H7 (cell line): ENCODE data around the gene NDUFB1. TPM values are rescaled to one million over a fixed set of nuclear protein-coding genes. Genes with fewer than 3 reads are reported as not detected.

ENCODE experiments used
- DNase-seq: peaks from one replicate; pipeline ENCODE4 v3.0.0; 2012
- H3K27me3 ChIP-seq: 2 replicates; pipeline ENCODE4 v1.6.0; 2011; ENCODE audit warnings: mild to moderate bottlenecking, low read length; ENCODE audit not compliant: control insufficient read depth, insufficient read depth
- H3K36me3 ChIP-seq: replicated peaks from 2 replicates; pipeline ENCODE4 v1.5.1; 2011; ENCODE audit warnings: low read length; ENCODE audit not compliant: control insufficient read depth, insufficient read depth
- H3K4me3 ChIP-seq: 2 replicates; pipeline ENCODE4 v1.5.1; 2011; ENCODE audit warnings: low read depth, mild to moderate bottlenecking, control low read depth, low read length, moderate library complexity; ENCODE audit not compliant: insufficient read depth
- total RNA-seq: library from RNA; depleted of rRNA; stranded (reverse); fragments of >200 nt; shearing (Covaris generic); gene quantifications from 2 replicates; pipeline ENCODE4 v1.2.3, GENCODE V29; 2014; rRNA removed

NDUFB1 gene
- 207 and 236 TPM in 2 replicates for total RNA-seq

DNA sequence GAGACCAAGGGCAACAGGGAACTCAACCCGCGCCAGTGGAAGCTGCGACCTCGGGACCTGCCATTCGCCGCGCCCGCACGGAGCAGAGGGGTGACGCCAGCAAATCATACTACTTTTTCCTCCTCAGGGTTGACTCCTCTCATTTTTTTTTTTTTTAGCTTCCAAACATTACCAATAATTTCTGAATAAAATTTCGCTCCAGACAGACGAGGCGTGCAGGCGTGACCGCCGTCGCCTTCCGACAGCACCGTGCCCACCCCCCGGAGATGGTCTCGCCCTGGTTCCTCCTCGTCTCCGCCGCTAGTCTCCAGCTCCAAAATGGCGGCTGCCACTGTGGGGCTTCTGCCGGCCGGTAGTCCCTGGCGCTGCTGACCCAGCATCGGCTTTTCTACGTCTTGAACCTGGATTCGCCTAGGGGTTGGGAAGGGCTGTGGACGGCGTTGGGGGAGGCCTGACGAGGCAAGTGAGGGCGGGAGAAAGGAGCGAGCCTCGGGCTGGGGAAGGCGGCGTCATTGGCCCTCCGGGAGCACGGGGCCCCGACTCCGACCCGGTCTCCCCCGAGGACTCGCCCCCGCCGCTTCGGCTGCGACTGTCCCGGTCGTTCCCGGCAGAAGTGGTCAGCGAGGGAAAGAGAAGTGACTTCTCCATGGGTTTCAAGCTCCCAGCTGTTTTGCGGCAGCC is at the start of gene NDUFB1, which contains the start of gene CPSF2:
NDUFB1 (minus strand) TSS at position 37 of the 681 bp plus-strand sequence. CDS start 4,069 bp downstream, outside the sequence.
CPSF2 (plus strand) TSS at position 300 of the 681 bp plus-strand sequence. CDS start 9,016 bp downstream, outside the sequence.
- Histone ChIP-seq H3K36me3 (peaks cover 4% of the 10 kb centered on the region), H3K27me3 (no peaks in the 10 kb centered on the region), H3K4me3 (peak within 1 kb of the TSS; percentile 78)
- DNase-seq: peak; percentile 95

DNA sequence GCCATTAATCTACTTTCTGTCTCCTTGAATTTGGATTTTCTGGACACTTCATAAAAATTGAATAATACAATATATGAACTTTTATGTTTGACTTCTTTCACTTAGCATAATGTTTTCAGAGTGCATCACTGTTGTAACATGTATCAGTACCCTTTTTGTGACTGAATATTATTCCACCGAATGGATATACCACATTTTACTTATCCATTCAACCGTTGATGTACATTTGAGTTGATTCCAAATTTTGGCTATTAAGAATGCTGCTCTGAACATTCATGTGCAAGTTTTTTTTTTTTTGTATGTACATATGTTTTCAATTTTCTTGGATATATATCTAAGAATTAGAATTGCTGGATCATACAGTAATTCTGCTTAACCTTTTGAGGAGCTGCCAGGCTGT is 43.5 kb upstream of the NDUFB1 start:
- Histone ChIP-seq H3K4me3 (no peak overlapping the region), H3K27me3 (no peaks in the 10 kb centered on the region), H3K36me3 (peaks cover 14% of the 10 kb centered on the region)
- no peak for DNase-seq

DNA sequence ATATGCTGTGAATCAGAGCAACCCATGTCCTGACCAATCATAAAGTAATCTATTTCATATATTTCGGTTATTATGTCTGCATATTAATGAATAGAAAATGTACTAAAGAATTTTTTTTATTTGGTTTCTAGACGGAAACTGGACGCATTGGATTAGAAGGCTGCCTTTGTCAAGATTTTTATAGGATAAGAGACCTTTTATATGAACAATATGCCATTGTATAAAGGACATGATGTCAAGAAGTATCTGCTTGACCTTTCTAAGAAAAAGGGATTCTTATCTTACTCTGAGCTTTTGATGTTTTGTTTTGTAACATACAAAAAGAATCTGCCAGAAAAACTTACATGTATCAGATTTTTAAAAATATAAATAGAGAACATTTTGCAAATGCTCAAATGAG is 40.0 kb upstream of the NDUFB1 start:
- Histone ChIP-seq H3K27me3 (no peaks in the 10 kb centered on the region), H3K36me3 (peaks cover 27% of the 10 kb centered on the region)

DNA sequence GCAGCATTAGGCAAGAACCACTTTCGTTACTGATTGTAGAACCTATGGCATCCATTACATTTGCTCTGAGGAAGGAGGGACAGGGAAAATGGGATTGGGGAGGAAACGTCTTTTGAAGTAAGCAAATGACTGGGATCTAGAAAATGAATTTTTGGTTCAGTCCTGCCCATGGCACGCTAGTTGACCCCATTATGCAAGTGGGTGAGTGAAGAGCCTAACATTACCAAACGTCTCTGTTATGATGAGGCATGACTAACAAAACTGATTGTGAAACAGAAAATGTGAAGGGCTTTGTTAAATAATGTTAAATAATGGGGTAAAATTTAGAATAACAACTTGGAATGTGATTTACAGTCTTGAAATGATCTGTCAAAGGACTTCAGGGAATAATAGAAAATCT is 39.1 kb upstream of the NDUFB1 start:
- DNase-seq: no peak
- peaks cover 28% of the 10 kb centered on the region for H3K36me3 ChIP-seq

More for the DNA sequence above, 40.0 kb upstream of the NDUFB1 start:
- no peak for DNase-seq
- H3K4me3 ChIP-seq: no peak overlapping the region

DNA sequence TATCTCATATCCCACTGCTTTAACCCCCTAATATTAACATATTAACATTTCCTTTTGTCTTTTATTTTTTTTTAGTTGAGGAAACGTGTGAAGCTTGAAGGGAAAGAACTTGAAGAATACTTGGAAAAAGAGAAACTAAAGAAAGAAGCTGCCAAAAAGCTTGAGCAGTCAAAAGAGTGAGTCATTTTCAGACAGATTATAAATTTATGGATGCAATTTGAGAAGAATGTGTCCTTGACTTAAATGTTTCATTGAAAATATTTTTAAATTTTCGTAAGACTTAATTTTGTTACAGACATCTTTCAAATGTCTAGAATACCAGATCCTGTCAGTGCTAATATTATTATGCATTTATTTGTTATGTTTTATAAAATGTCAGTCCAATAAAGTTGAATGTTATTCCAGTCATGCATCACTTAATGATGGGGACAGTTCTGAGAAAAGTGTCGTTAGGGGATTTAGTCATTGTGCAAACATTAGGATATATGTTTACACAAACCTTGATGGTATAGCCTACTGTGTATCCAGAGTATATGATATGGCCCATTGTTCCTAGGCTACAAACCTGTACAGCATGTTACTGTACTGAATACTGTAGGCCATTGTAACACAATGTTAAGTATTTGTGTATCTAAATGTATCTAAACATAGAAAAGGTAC is 32.9 kb upstream of the NDUFB1 start:
- DNase-seq: no peak

More for the DNA sequence above, 39.1 kb upstream of the NDUFB1 start:
- no peaks in the 10 kb centered on the region for H3K27me3 ChIP-seq
- no peak overlapping the region for H3K4me3 ChIP-seq

DNA sequence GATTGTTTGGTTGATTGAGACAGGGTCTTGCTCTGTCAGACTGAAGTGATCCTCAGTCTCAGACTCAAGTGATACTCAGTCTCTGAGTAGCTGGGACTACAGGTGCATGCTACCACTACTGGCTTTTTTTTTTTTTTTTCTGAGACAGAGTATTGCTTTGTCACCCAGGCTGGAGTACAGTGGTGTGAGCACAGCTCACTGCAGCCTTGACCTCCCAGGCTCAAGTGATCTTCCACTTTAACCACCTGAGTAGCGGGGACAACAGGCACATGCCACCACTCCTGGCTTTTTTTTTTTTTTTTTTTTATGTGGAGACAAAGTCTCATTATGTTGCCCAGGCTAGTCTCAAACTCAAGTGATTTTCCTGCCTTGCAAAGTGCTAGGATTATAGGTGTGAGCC is 32.1 kb upstream of the NDUFB1 start:
- Histone ChIP-seq H3K4me3 (no peak overlapping the region), H3K36me3 (peaks cover 16% of the 10 kb centered on the region), H3K27me3 (no peaks in the 10 kb centered on the region)
- no peak for DNase-seq

More for the DNA sequence above, 32.9 kb upstream of the NDUFB1 start:
- no peaks in the 10 kb centered on the region for H3K27me3 ChIP-seq
- peaks cover 17% of the 10 kb centered on the region for H3K36me3 ChIP-seq
- no peak overlapping the region for H3K4me3 ChIP-seq

DNA sequence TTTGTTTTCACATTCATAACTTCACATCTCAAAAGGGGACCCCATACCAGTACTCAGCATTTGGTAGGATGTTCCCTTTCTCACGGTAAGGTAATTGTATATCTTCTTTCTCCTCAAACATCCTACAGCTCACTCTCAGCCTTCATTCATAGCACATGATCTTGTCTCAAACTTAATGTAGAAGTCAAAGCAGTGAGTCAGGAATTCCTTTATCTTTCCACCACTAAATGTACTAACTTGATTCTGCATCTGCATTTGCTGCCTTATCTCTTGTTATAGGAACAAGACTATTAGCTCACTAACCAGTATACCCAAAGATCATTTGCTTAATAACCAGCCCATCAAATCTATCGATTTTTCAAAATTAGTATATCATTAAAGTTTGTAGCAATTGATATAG is 23.2 kb upstream of the NDUFB1 start:
- DNase-seq: no peak
- Histone ChIP-seq H3K4me3 (no peak overlapping the region), H3K36me3 (peaks cover 25% of the 10 kb centered on the region), H3K27me3 (no peaks in the 10 kb centered on the region)

DNA sequence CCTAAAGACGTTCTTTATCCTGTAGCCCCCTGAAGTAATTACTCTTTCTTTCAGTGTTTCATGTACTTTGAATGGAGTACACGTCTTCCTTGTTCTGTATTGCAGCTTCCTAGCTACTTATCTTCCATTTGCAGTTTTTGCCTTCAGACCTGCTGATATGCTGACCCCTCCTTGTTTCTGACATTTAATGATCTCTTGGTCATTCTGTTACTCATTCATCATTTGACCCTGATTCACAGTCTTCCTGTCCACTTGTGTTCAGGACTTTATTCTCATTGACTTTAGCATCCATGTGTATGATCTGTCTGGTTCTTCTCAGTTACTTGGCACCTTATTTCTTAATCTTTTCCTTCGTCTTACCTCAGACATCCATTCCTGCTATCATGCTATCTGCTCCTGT is 22.5 kb upstream of the NDUFB1 start:
- peaks cover 25% of the 10 kb centered on the region for H3K36me3 ChIP-seq
- no peaks in the 10 kb centered on the region for H3K27me3 ChIP-seq
- no peak for DNase-seq
- H3K4me3 ChIP-seq: no peak overlapping the region

DNA sequence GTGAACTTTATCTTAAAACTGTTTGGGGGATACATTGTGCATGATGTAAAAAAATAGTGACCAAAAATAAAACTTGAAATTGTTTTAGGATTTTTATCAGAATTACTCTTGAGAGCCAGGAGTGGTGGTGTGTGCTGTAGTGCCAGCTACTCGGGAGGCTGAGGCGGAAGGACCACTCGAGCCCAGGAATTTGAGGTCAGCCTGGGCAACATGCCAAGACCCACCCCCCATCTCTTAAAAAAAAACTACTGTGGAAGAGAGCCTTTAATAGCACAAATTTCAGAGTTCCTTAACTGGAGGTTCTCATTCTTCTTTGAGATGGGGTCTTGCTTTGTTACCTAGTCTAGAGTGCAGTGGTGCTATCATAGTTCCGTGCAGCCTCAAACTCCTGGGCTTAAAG is 21.8 kb upstream of the NDUFB1 start:
- Histone ChIP-seq H3K4me3 (no peak overlapping the region), H3K27me3 (no peaks in the 10 kb centered on the region), H3K36me3 (peaks cover 26% of the 10 kb centered on the region)
- DNase-seq: no peak

DNA sequence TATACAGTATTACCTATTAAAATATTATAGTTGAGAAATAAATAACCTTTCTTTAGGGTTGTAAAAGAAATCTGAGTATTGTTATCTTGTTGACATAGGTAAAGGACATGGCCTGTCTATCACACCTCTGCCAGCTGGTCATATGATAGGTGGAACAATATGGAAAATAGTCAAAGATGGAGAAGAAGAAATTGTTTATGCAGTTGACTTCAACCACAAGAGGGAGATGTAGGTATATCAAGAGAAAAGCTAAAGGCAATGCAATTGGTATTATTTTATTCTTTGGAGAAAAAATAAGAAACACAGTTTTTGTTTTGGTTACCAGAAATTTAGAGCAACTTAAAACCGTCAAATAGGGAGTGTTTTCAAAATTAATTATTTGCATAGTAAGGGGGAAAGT is 13.8 kb upstream of the NDUFB1 start:
- no peak overlapping the region for H3K4me3 ChIP-seq
- DNase-seq: no peak
- peaks cover 27% of the 10 kb centered on the region for H3K36me3 ChIP-seq
- no peaks in the 10 kb centered on the region for H3K27me3 ChIP-seq

DNA sequence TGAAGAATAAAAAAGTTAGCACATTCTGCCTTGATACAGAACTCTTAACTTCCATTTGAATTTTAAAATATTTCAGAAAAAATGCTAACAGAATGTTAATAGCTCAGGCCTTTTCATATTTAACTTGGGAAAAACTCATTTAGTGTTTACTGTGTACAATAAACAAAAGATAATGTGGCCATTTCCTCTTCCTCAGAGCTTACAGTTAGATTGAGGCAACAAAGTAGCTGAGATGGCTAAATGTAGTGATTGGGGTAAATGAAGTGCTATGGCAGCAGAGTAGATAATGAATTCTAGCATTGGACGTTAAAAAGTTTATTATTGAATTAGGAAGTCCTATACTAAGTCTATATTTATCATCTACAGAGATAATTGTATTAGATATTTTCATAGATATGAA is 12.9 kb upstream of the NDUFB1 start:
- DNase-seq: no peak
- Histone ChIP-seq H3K4me3 (no peak overlapping the region), H3K36me3 (peaks cover 26% of the 10 kb centered on the region), H3K27me3 (no peaks in the 10 kb centered on the region)

DNA sequence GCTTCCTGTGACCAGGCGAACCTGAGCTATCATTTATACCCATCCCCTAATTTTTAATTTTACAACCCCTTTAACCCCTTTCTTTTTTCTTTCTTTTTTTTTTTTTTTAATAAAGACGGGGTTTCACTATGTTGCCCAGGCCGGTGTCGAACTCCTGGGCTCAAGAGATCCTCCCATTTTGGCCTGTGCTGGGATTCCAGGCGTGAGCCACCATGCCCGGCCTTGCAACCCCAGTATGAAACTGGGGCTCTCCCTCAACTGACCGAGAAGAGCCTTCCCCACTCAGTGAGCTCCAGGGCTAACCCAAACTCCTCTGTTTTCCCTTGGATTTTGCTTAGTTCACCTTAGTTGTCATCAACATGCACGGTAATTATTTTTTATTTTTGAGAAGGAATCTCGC is 1.3 kb upstream of the NDUFB1 start:
- peaks cover 7% of the 10 kb centered on the region for H3K36me3 ChIP-seq
- peak overlapping the region; percentile 78 for H3K4me3 ChIP-seq
- no peaks in the 10 kb centered on the region for H3K27me3 ChIP-seq
- DNase-seq: no peak

DNA sequence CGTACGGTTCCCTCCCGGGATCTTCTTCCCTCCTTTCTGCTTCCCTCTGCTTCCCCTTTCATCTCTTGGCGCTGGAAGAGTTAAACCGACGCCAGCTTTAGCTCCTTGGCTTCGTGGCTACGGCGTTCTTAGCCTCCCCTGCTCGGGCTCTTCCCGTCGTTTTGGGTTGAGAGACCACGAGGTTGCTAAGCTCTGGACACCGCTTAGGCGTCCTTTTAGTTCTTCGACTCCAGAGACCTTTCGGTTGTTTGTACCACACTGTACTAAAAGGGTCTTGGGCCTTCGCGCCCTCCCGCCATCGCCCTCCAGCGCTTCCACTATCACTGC is 808 bp upstream of the NDUFB1 start:
- Histone ChIP-seq H3K36me3 (peaks cover 7% of the 10 kb centered on the region), H3K27me3 (no peaks in the 10 kb centered on the region), H3K4me3 (peak overlapping the region; percentile 78)
- no peak for DNase-seq

DNA sequence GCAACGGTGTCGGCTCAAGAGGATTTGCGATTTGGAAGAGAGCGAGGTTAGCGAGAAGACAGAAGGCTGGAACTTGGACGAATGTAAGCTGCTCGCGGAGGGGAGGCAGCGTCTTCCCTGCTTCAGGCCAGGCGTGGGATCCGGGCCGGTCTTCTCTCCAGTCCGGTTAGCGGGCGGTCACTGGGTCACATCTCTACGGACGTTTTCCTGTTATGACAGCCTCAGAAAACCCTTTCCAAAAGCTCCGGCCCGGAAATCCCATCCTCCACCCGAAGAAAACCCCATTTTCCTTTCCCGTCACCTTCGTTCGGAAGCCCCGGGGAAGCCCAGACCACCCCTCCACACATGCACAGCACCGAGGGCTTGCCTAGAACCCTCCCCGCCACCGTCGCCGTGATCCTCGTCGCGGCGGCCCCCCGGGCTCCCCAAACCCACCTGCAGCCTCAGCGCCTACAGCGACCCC is 268 bp downstream of the NDUFB1 start:
- no peaks in the 10 kb centered on the region for H3K27me3 ChIP-seq
- peak overlapping the region; percentile 78 for H3K4me3 ChIP-seq
- no peak for DNase-seq

DNA sequence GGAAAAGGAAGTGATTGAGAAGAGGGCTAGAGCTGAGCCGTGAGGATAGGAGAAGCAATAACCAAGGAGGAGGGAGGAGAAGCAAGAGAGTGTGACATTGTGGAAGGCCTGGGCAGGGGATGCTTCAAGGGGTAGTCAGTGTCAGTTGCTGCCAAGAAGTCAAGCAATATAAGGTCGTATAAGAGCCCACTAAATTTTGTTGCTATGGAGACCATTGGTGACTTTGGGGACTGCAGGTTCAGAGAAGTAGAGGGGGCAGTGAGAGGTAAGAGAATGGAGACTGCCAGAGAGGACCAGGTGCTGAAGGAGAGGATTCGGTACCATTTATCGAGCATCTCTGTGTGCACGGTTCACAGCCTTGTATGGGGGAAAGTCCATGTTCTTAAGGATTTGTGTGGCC is 12.0 kb downstream of the NDUFB1 start:
- no peaks in the 10 kb centered on the region for H3K36me3 ChIP-seq
- no peak overlapping the region for H3K4me3 ChIP-seq
- H3K27me3 ChIP-seq: no peaks in the 10 kb centered on the region
- no peak for DNase-seq

More for the DNA sequence above, 268 bp downstream of the NDUFB1 start:
- peaks cover 2% of the 10 kb centered on the region for H3K36me3 ChIP-seq
